ENCODE results near the gene WDR1.

The WDR1 gene

GRCh38 chr4:10079256-10079655 is 37.3 kb downstream of the WDR1 start:
- no peak overlapping the region for H2AFZ ChIP-seq (ENCODE audit: low read depth, low read length, severe bottlenecking)

GRCh38 chr4:10078481-10079233 is 37.9 kb downstream of the WDR1 start:
- H3K9ac ChIP-seq (ENCODE audit: low read length): no peak overlapping the region
- no peak overlapping the region for H3K4me2 ChIP-seq (ENCODE audit: low read depth, low read length, poor library complexity, severe bottlenecking)
- H3K27me3 ChIP-seq (ENCODE audit: low read length): no peaks in the 10 kb centered on the region
- no peak for TF ChIP-seq EZH2phosphoT487 (conservative IDR thresholded peaks at IDR 0.05; ENCODE audit: low read length)
- no peak for TF ChIP-seq CTCF (IDR thresholded peaks at IDR 0.05; ENCODE audit: insufficient read depth, low read length, poor library complexity, severe bottlenecking)
- H3K4me3 ChIP-seq (ENCODE audit: insufficient read depth, low read length, poor library complexity, severe bottlenecking): no peak overlapping the region
- H3K9me2 ChIP-seq (replicated peaks; ENCODE audit: insufficient read depth, low read length): no peaks in the 10 kb centered on the region
- H3K9me3 ChIP-seq (ENCODE audit: insufficient read depth, low read length): no peaks in the 10 kb centered on the region
- H3K27ac ChIP-seq (ENCODE audit: low read depth, low read length): no peak overlapping the region
- no peaks in the 10 kb centered on the region for H4K20me1 ChIP-seq (ENCODE audit: low read depth, low read length)
- H2AFZ ChIP-seq (ENCODE audit: low read depth, low read length, severe bottlenecking): no peak overlapping the region
- no peaks in the 10 kb centered on the region for H3K79me2 ChIP-seq (ENCODE audit: insufficient read depth, low read length)
- no peaks in the 10 kb centered on the region for H3F3A ChIP-seq (ENCODE audit: insufficient read depth)
- peaks cover 3% of the 10 kb centered on the region; the same call in 1 of the 2 replicates for H3K36me3 ChIP-seq (ENCODE audit: low read length)

More at GRCh38 chr4:10079256-10079655, 37.3 kb downstream of the WDR1 start:
- TF ChIP-seq EZH2phosphoT487 (conservative IDR thresholded peaks at IDR 0.05; ENCODE audit: low read length) (no peak), CTCF (IDR thresholded peaks at IDR 0.05; ENCODE audit: insufficient read depth, low read length, poor library complexity, severe bottlenecking) (no peak)
- Histone ChIP-seq H4K20me1 (ENCODE audit: low read depth, low read length) (no peaks in the 10 kb centered on the region), H3K9me2 (replicated peaks; ENCODE audit: insufficient read depth, low read length) (no peaks in the 10 kb centered on the region), H3K27me3 (ENCODE audit: low read length) (no peaks in the 10 kb centered on the region), H3F3A (ENCODE audit: insufficient read depth) (no peaks in the 10 kb centered on the region), H3K4me2 (ENCODE audit: low read depth, low read length, poor library complexity, severe bottlenecking) (no peak overlapping the region), H3K9ac (ENCODE audit: low read length) (no peak overlapping the region), H3K36me3 (ENCODE audit: low read length) (no peaks in the 10 kb centered on the region), H3K79me2 (ENCODE audit: insufficient read depth, low read length) (no peaks in the 10 kb centered on the region), H3K9me3 (ENCODE audit: insufficient read depth, low read length) (no peaks in the 10 kb centered on the region), H3K4me3 (ENCODE audit: insufficient read depth, low read length, poor library complexity, severe bottlenecking) (no peak overlapping the region), H3K27ac (ENCODE audit: low read depth, low read length) (no peak overlapping the region)

- Histone ChIP-seq H2AFZ (ENCODE audit: low read depth, low read length, severe bottlenecking) (no peak overlapping the region), H3K79me2 (ENCODE audit: insufficient read depth, low read length) (no peaks in the 10 kb centered on the region), H3K36me3 (ENCODE audit: low read length) (peaks cover 7% of the 10 kb centered on the region; the same call in 1 of the 2 replicates), H3K9ac (ENCODE audit: low read length) (no peak overlapping the region), H3K4me2 (ENCODE audit: low read depth, low read length, poor library complexity, severe bottlenecking) (no peak overlapping the region), H4K20me1 (ENCODE audit: low read depth, low read length) (no peaks in the 10 kb centered on the region), H3K27me3 (ENCODE audit: low read length) (no peaks in the 10 kb centered on the region), H3K27ac (ENCODE audit: low read depth, low read length) (no peak overlapping the region), H3K9me2 (replicated peaks; ENCODE audit: insufficient read depth, low read length) (no peaks in the 10 kb centered on the region), H3K4me3 (ENCODE audit: insufficient read depth, low read length, poor library complexity, severe bottlenecking) (no peak overlapping the region), H3F3A (ENCODE audit: insufficient read depth) (no peaks in the 10 kb centered on the region), H3K9me3 (ENCODE audit: insufficient read depth, low read length) (no peaks in the 10 kb centered on the region)
- TF ChIP-seq CTCF (IDR thresholded peaks at IDR 0.05; ENCODE audit: insufficient read depth, low read length, poor library complexity, severe bottlenecking): no peak
- no peak for TF ChIP-seq EZH2phosphoT487 (conservative IDR thresholded peaks at IDR 0.05; ENCODE audit: low read length)
These were observed 38.9 kb downstream of the WDR1 start for GRCh38 chr4:10077483-10078335.

All from SU-DHL-6 (cell line).